ENCODE measurements around the gene RAC2.

RAC2 gene

DNA sequence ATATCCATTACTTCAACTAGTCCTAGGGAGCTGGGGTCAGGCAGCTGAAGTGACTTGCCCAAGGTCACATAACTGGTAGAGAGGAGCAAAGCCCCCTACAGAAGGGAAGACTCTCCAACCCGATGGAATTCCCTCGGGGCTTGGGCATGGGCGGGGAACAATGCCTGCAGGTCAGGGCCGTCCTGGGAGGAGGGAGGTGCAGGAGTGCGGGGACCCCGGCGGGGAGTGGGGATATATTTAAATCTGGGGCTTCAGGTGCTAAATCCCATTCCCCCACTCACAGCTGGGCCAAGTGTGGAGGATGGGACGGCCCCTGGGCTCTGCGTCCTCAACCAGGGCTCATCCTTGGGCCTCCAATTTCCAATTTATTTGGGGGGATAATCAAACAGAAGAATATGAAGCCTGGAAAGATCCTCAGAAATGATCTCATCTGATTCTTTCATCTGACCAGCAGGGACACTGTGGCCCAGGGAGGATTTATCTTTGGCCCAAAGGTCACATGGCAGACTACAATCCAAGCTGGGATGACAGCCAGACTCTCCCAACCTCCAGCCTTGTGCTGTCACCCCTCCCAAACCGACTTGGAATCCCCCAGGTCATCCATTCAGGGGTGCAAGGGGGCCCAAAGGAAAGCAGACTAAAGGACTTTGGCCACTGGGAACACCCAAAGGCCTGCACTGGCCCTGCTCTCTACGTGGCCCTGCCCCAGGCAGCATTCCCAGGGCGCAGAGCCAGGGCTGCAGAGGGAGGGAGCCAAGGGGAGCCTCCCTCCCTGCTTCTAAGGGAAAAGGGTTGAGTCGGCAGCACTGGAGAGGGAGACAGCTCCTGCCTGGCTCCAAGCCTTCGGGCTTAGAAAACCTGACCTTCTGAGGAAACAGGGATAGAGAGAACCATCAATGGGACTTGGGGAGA is 47.3 kb downstream of the RAC2 start:
- no peak for TF ChIP-seq CTCF (IDR thresholded peaks at IDR 0.05; ENCODE audit: borderline replicate concordance, insufficient read depth, low read depth, low read length)
- H3K4me3 ChIP-seq (ENCODE audit: low read depth, low read length), result no peak overlapping the region

GRCh38 chr22:37195921-37196320 is 48.1 kb downstream of the RAC2 start:
- TF ChIP-seq CTCF (IDR thresholded peaks at IDR 0.05; ENCODE audit: borderline replicate concordance, insufficient read depth, low read depth, low read length), result no peak
- no peak overlapping the region for H3K4me3 ChIP-seq (ENCODE audit: low read depth, low read length)

DNA sequence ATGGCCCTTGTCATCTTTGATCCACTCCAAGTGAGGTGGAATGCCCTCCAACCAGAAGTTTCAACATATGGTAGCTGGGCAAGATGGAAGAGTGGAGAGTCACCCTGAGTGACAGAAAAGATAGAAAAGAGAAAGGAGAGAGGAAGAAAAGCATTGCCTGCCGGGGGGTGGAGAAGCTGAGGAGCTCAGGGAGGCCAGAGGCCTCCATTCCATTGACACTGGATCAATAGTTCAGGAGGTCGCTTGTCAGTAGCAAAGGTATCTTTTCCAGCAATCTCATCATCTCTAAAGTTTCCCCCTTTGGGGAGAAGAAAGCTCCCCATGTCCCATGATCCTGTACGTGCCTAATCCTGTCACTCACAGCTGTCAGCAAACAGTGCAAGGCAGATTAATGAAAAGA is 49.3 kb downstream of the RAC2 start:
- no peak for TF ChIP-seq CTCF (IDR thresholded peaks at IDR 0.05; ENCODE audit: borderline replicate concordance, insufficient read depth, low read depth, low read length)

DNA sequence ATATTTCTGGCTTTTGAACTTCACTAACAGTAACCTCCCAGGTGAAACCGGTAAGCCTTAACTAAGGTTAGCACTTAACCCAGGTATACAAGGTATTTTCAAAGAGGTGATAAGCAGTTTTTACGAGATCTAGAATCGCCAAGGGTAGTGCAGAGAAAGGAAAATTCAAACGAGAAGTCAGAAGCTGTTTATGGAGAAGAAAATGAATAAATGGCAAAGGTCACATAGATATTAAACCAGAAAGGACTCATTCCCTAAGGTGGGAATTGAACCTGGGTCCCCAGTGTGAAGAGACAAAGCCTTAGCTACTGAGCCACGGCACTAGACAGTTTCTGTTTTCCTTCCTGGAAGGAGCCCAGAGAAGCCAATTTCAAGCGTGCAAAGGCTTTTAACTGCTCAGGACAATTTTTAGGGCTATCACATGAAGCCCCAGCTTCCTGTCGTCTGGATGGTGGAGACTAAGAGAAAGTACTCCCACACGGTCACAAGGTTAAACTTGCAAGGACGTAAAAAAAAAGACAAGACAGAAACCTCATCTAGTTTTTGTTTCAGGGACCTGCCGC is 50.4 kb downstream of the RAC2 start:
- no peak for TF ChIP-seq CTCF (IDR thresholded peaks at IDR 0.05; ENCODE audit: borderline replicate concordance, insufficient read depth, low read depth, low read length)
- no peak overlapping the region for H3K4me3 ChIP-seq (ENCODE audit: low read depth, low read length)

More for the DNA sequence above, 49.3 kb downstream of the RAC2 start:
- no peak overlapping the region for H3K4me3 ChIP-seq (ENCODE audit: low read depth, low read length)

- TF ChIP-seq CTCF (IDR thresholded peaks at IDR 0.05; ENCODE audit: borderline replicate concordance, insufficient read depth, low read depth, low read length), result no peak
- no peak overlapping the region for H3K4me3 ChIP-seq (ENCODE audit: low read depth, low read length)
These were observed 51.3 kb downstream of the RAC2 start for GRCh38 chr22:37192741-37193140.

- TF ChIP-seq CTCF (IDR thresholded peaks at IDR 0.05; ENCODE audit: borderline replicate concordance, insufficient read depth, low read depth, low read length), result no peak
- no peak overlapping the region for H3K4me3 ChIP-seq (ENCODE audit: low read depth, low read length)
These were observed 51.9 kb downstream of the RAC2 start for GRCh38 chr22:37192204-37192603.

All from GM12875 (cell line).